Muscle layer of duodenum (tissue), 2 donors: ENCODE data around the gene IKZF1.

Experiments
- H3K27ac ChIP-seq: one replicate; pipeline ENCODE4 v1.7.0; 2013; ENCODE audit warnings: mild to moderate bottlenecking, low read length
- H3K27me3 ChIP-seq: one replicate; pipeline ENCODE4 v1.7.0; 2013; ENCODE audit warnings: low read depth, mild to moderate bottlenecking, control low read depth, low read length
- H3K36me3 ChIP-seq, 2 donors: one replicate each; pipeline ENCODE4 v1.7.0; 2013; ENCODE audit warnings: low read length in 2 of 2, control low read depth in 1 of 2, mild to moderate bottlenecking in 1 of 2; ENCODE audit not compliant: insufficient read depth in 2 of 2, control insufficient read depth in 1 of 2
- H3K4me1 ChIP-seq, 2 donors: one replicate each; pipeline ENCODE4 v1.7.0; 2013; ENCODE audit warnings: low read length in 2 of 2, mild to moderate bottlenecking in 2 of 2, control low read depth in 1 of 2, moderate library complexity in 1 of 2; ENCODE audit not compliant: insufficient read depth in 2 of 2, control insufficient read depth in 1 of 2
- H3K4me3 ChIP-seq, 2 donors: one replicate each; pipeline ENCODE4 v1.7.0; 2013; ENCODE audit warnings: low read length in 2 of 2, low read depth in 1 of 2, mild to moderate bottlenecking in 1 of 2
- H3K9me3 ChIP-seq, 2 donors: one replicate each; pipeline ENCODE4 v1.7.0; 2013; ENCODE audit warnings: low read length in 2 of 2, control low read depth in 1 of 2, mild to moderate bottlenecking in 1 of 2; ENCODE audit not compliant: control insufficient read depth in 1 of 2
- donor health status: healthy.

The IKZF1 gene

DNA sequence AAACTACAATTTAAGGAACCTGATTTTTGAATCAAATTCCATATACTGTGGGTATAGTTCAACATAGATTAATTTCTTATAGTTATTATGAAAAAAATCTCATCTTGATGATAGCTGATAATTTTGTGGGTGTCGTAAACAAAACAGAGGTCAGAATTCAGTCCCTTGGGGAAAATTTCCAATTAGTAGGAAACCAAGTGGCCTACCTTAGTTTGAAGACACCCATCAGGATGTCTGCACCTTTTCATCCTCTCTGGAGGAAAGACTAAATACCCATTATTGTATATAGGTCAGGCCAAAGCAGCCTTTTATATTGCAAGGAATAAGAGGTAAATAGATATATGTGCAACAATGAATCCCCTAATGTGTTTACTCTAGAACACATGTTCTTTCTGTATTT, 6.4 kb downstream of the IKZF1 start:
- Histone ChIP-seq H3K36me3 (no peaks in the 10 kb centered on the region), H3K4me1 (no peaks in the 10 kb centered on the region), H3K27ac (peak overlapping the region; percentile 24), H3K4me3 (no peak overlapping the region), H3K9me3 (no peaks in the 10 kb centered on the region), H3K27me3 (no peaks in the 10 kb centered on the region)

GRCh38 chr7:50312250-50313162, 8.0 kb downstream of the IKZF1 start:
- Histone ChIP-seq H3K4me3 (no peak overlapping the region), H3K27me3 (no peaks in the 10 kb centered on the region), H3K9me3 (no peaks in the 10 kb centered on the region), H3K4me1 (no peaks in the 10 kb centered on the region), H3K27ac (peak overlapping the region; percentile 16), H3K36me3 (no peaks in the 10 kb centered on the region)

DNA sequence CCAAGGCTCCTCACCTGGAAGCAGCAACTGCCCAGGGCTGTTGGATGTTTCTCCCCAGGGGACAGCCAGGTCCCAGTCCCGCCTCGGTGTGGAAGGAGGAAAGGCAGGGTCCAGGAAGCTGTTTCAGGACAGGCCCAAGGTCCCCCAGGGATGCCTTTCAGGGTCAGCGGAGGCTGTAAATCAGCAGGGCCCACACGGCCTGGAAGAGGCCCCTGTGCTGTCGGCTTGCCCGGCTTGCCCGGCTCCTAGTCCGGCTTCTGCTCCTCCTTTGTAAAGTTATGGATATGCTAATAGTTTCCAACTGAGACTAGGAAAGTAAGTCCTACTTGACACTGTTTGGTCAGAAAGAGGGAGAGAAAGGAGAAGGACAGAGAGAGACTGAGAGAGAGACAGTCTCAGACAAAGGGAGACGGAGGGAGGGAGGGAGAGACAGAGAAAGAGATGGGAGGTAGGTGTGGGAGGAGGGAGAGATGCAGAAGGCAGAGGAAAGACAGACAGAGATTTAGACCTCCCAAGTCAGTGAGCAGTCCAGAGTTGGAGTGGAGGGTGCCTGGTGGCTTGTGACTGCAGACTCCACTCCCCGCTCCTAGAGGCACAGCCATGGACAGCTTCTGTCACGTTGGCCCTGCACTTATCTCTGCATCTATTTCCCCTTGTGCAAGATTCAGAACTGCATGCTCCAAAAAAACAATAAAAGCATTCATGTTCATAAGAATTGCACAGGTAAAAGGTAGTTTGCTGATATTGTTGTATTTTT, 10.5 kb downstream of the IKZF1 start:
- Histone ChIP-seq H3K4me1 (no peaks in the 10 kb centered on the region), H3K4me3 (no peak overlapping the region), H3K9me3 (no peaks in the 10 kb centered on the region), H3K36me3 (no peaks in the 10 kb centered on the region), H3K27ac (peak overlapping the region; percentile 26), H3K27me3 (no peaks in the 10 kb centered on the region)

- peak overlapping the region; percentile 13 for H3K27ac ChIP-seq
- H3K9me3 ChIP-seq = no peaks in the 10 kb centered on the region
- no peaks in the 10 kb centered on the region for H3K27me3 ChIP-seq
- H3K36me3 ChIP-seq = no peaks in the 10 kb centered on the region
- no peak overlapping the region for H3K4me3 ChIP-seq
- H3K4me1 ChIP-seq = no peaks in the 10 kb centered on the region
Measured at GRCh38 chr7:50315739-50316671, 11.5 kb downstream of the IKZF1 start.

- H3K4me3 ChIP-seq = no peak overlapping the region
- no peaks in the 10 kb centered on the region for H3K9me3 ChIP-seq
- H3K27ac ChIP-seq = no peak overlapping the region
- H3K27me3 ChIP-seq = no peaks in the 10 kb centered on the region
- H3K4me1 ChIP-seq = no peaks in the 10 kb centered on the region
- H3K36me3 ChIP-seq = no peaks in the 10 kb centered on the region
Measured at GRCh38 chr7:50317221-50317678, 12.7 kb downstream of the IKZF1 start.

DNA sequence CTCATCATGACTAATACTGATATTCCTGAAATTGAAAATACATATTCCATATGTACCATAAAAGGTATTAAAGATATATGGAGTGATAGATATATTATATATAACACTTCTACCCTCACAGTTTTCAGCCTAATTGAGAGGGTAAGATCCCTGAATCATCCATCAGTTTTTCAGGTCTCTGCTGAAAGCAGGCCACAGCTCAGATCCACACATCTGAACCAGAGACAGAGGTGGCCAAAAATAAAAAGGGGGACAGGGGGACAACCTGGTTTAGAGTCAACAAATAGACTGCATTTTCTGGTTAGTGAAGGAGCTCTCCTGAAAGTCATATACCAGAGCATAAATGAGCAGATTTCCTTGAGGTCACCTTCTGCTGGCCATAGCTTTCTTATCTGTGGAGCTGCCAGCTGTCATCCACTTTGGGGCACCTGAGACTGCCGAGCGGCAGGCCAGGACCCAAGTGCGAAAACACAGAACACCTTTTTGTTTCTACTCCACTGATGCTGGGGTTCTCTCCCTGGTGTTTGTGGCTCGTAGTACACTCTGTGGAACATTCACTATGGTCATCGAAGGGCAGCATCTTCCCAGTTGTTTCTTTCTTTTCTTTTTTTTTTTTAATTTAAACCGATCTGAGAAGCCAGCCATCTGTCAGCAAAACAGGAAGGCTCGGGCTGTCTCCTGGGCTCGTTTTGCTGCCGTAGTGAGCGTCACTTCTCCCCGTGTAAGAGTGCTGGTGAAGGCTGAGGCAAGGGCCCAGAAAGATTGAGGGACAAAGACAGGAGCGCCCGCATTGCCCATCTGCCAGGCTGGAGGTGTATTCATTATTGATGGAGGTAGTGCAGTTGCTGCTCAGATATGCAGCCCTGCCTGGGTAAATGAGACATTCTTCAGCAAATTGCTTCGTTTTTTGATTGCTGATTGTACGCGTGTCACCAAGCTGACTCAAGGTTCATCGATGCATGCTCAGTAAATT, 13.5 kb downstream of the IKZF1 start:
- no peaks in the 10 kb centered on the region for H3K9me3 ChIP-seq
- no peaks in the 10 kb centered on the region for H3K27me3 ChIP-seq
- H3K36me3 ChIP-seq = no peaks in the 10 kb centered on the region
- no peaks in the 10 kb centered on the region for H3K4me1 ChIP-seq
- peak overlapping the region; percentile 14 for H3K27ac ChIP-seq
- H3K4me3 ChIP-seq = no peak overlapping the region

DNA sequence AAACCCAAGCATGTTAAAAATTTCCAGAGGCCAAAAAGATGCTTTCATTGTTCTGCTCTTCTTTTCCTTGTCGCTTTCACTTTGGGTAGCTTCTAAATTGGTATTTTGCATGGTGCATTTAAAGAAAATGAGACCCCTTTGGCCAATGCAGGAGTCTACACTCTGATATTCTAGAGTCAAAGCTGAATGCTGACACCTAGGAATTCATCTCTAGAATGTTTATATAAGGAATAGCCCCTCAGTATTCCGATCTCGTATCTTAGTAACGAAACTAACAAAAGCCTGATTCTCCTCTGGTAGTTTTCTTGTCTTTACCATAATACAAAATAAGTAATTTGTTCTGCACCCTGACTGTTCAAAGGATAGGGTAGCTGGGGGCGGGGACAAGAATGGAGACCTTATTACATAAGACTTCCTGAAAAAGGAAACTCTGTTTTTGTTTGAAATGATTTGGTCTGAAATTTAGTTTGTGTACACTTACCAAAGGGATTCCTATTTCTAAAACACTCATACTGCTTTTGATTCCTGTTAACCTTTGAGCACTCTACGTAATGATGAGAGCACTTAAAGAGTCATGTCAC, 17.1 kb downstream of the IKZF1 start:
- H3K4me3 ChIP-seq = no peak overlapping the region
- no peaks in the 10 kb centered on the region for H3K27me3 ChIP-seq
- H3K27ac ChIP-seq = no peak overlapping the region
- H3K9me3 ChIP-seq = no peaks in the 10 kb centered on the region
- H3K4me1 ChIP-seq = no peaks in the 10 kb centered on the region
- no peaks in the 10 kb centered on the region for H3K36me3 ChIP-seq

GRCh38 chr7:50324113-50324512, 19.6 kb downstream of the IKZF1 start:
- Histone ChIP-seq H3K4me3 (no peak overlapping the region), H3K36me3 (no peaks in the 10 kb centered on the region), H3K4me1 (no peaks in the 10 kb centered on the region), H3K27ac (no peak overlapping the region), H3K27me3 (no peaks in the 10 kb centered on the region), H3K9me3 (no peaks in the 10 kb centered on the region)

GRCh38 chr7:50327443-50327842, 22.9 kb downstream of the IKZF1 start:
- H3K9me3 ChIP-seq = no peaks in the 10 kb centered on the region
- no peak overlapping the region for H3K4me3 ChIP-seq
- no peak overlapping the region for H3K27ac ChIP-seq
- no peaks in the 10 kb centered on the region for H3K4me1 ChIP-seq
- no peaks in the 10 kb centered on the region for H3K36me3 ChIP-seq
- H3K27me3 ChIP-seq = no peaks in the 10 kb centered on the region

DNA sequence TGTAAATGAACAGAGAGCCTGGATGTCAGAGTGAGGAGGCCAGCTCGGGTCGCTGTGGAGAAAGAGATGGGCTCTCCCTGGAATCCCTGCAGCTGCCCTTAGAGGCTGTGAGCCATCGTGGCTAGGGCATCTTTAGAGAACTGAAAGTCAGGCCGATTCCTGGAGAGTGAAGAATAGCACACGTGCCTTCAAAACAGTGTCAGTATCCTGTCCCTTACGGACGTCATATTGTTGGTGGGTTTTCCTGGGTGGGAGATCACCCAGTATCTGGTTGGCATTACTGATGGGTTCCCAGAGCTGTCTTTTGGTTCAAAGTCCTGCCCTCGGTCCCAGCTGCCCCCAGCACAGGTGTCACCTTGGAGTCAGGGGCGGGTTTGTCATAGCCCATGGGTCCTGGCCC, 25.3 kb downstream of the IKZF1 start:
- Histone ChIP-seq H3K4me1 (no peaks in the 10 kb centered on the region), H3K27ac (no peak overlapping the region), H3K27me3 (no peaks in the 10 kb centered on the region), H3K4me3 (no peak overlapping the region), H3K9me3 (no peaks in the 10 kb centered on the region), H3K36me3 (no peaks in the 10 kb centered on the region)
